ENCODE results near the gene PRUNE1.
A peak's percentile ranks its signal among the peaks of the same experiment; 100 is the strongest.

The PRUNE1 gene

DNA sequence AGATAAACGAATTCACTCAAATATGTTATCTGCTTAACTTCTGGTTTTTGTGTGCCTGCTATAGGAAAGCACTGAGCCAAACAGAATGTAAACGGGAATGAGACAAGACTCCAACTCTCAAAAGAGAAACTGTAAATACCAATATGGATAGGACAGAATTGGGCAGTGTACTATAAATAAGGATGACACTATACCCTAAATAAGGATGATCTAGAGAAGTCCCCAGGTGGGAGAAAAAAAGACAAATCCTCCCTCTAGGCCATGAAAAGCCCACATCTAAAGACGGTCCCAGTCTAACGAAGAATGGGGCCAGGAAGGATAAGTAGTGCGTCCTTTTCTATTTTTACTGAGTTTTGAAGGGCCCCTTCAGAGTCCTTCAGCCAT, 60.8 kb downstream of the PRUNE1 start:
- CTCF ChIA-PET = no interaction called here
- no peak for TF ChIP-seq HDGF (IDR thresholded peaks at IDR 0.05; ENCODE audit: borderline replicate concordance)
- TF ChIP-seq BHLHE40 (IDR thresholded peaks at IDR 0.05; ENCODE audit: borderline replicate concordance) = no peak
- no peak for TF ChIP-seq ZNF384 (IDR thresholded peaks at IDR 0.05)
- TF ChIP-seq LEF1 (IDR thresholded peaks at IDR 0.05; ENCODE audit: borderline replicate concordance) = no peak
- no peak for TF ChIP-seq TARDBP (IDR thresholded peaks at IDR 0.05)
- TF ChIP-seq L3MBTL2 (conservative IDR thresholded peaks at IDR 0.05) = no peak
- TF ChIP-seq, protein P1, sequence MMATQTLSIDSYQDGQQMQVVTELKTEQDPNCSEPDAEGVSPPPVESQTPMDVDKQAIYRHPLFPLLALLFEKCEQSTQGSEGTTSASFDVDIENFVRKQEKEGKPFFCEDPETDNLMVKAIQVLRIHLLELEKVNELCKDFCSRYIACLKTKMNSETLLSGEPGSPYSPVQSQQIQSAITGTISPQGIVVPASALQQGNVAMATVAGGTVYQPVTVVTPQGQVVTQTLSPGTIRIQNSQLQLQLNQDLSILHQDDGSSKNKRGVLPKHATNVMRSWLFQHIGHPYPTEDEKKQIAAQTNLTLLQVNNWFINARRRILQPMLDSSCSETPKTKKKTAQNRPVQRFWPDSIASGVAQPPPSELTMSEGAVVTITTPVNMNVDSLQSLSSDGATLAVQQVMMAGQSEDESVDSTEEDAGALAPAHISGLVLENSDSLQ (IDR thresholded peaks at IDR 0.05) = no peak
- no peak for TF ChIP-seq FOXK2 (IDR thresholded peaks at IDR 0.05)
- no peak for TF ChIP-seq ARNT (IDR thresholded peaks at IDR 0.05)
- no peak for TF ChIP-seq FOXM1 (IDR thresholded peaks at IDR 0.05; ENCODE audit: borderline replicate concordance)
- no peak for TF ChIP-seq CTBP1 (IDR thresholded peaks at IDR 0.05; ENCODE audit: borderline replicate concordance)
- no peak for TF ChIP-seq ELF4 (IDR thresholded peaks at IDR 0.05)
- no peak for TF ChIP-seq SUZ12 (IDR thresholded peaks at IDR 0.05)
- no peak for TF ChIP-seq NFRKB (IDR thresholded peaks at IDR 0.05)
- no peak for TF ChIP-seq FOXA1 (IDR thresholded peaks at IDR 0.05)

DNA sequence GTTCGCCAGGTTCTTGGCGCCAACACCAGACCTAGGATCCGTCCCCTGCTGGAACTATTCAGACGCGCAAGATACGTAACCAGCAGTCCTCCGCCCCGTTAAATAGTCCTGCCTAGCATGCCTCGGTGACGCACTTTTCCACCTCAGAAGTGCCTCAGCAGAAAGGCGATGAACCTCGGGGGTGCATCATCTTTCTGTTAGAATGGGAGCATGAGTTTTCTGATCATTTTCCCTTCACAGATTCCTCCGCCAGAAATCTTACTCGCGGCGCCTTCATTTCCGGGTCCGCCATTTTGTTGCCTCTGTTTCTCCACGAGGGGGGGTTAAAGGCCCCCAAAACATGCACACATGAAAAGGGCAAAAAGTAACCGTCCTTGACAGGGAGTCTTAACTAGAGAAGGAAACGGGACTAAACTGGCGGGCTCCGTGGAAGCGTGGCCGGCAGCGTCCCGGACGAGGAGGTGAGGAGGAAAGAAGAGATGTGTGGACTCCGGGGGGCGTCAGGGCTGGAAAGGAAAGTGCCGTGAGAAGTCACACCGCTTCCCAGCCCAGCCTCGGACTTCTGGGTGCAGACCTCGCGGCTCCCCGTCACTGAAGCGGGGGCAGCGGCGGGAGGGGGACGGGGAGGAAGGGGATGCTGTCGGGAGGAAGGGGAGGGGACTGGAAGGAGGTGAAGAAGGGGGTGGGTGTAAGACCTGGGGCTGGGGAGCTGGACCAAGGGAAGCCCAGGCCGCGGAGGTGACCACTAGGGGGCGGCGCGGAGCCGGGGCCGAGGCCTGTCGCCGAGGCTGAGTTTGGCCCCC, 62.4 kb downstream of the PRUNE1 start, which contains the start of gene GABPB2:
Gene GABPB2, plus strand, starts transcription at position 288 of the 803 bp plus-strand sequence. CDS start 17,429 bp downstream, outside the sequence.
- ChIA-PET CTCF (interaction anchor here (0.6 to 1.0 kb wide), 4 partner anchors 8 to 136 kb away, joined by 3 to 5 read pairs (median 3); no protein-coding TSS in a partner anchor), POLR2A (interaction anchor here (0.5 to 3.9 kb wide), 15 partner anchors 10 to 128 kb away, joined by 3 to 69 read pairs (median 4); partner anchors contain the start of genes C1orf56, CDC42SE1, MINDY1 and MLLT11)
- DNase-seq (ENCODE audit: extremely low spot score) = peak; percentile 92
- peak; percentile 99 for TF ChIP-seq NFRKB (IDR thresholded peaks at IDR 0.05)
- peak; percentile 74 for TF ChIP-seq CTBP1 (IDR thresholded peaks at IDR 0.05; ENCODE audit: borderline replicate concordance)
- no peak for TF ChIP-seq HDGF (IDR thresholded peaks at IDR 0.05; ENCODE audit: borderline replicate concordance)
- TF ChIP-seq FOXM1 (IDR thresholded peaks at IDR 0.05; ENCODE audit: borderline replicate concordance) = peak; percentile 97
- peak; percentile 83 for TF ChIP-seq L3MBTL2 (conservative IDR thresholded peaks at IDR 0.05)
- TF ChIP-seq ARNT (IDR thresholded peaks at IDR 0.05) = no peak
- peak; percentile 59 for TF ChIP-seq TARDBP (IDR thresholded peaks at IDR 0.05)
- peak; percentile 99 for TF ChIP-seq ELF4 (IDR thresholded peaks at IDR 0.05)

More for the DNA sequence above, 60.8 kb downstream of the PRUNE1 start:
- POLR2A ChIA-PET = interaction anchor here (1.1 to 3.9 kb wide), 2 partner anchors 9 to 96 kb away, joined by 5 to 69 read pairs; partner anchors contain the start of genes CDC42SE1 and MLLT11
- DNase-seq (ENCODE audit: extremely low spot score) = no peak

DNA sequence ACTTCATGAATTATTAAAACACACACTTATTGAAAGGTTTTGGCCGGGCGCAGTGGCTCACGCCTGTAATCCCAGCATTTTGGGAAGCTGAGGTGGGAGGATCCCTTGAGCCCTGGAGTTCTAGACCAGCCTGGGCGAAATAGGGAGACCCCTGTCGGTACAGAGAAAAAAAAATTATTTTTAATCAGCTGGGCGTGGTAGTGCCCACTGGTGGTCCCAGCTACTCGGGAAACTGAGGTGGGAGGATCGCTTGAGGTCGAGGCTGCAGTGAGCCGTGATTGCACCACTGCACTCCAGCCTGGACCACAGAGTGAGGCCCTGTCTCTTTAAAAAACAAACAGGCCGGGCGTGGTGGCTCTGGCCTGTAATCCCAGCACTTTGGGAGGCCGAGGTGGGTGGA, 64.0 kb downstream of the PRUNE1 start:
- CTCF ChIA-PET = interaction anchor here (0.6 to 2.2 kb wide), 9 partner anchors 9 to 67 kb away, joined by 3 to 7 read pairs (median 5); partner anchors contain the start of gene MINDY1
- DNase-seq (ENCODE audit: extremely low spot score) = no peak
- TF ChIP-seq ZNF384 (IDR thresholded peaks at IDR 0.05) = no peak
- TF ChIP-seq L3MBTL2 (conservative IDR thresholded peaks at IDR 0.05) = no peak
- no peak for TF ChIP-seq FOXA1 (IDR thresholded peaks at IDR 0.05)
- no peak for TF ChIP-seq SUZ12 (IDR thresholded peaks at IDR 0.05)
- POLR2A ChIA-PET = interaction anchor here (0.7 to 3.9 kb wide), 5 partner anchors 12 to 182 kb away, joined by 3 to 69 read pairs (median 3); partner anchors contain the start of genes CDC42SE1, MLLT11, PIP5K1A and PSMD4
